GM19023 (cell line): Measurements from ENCODE around the gene SH3PXD2A.
"Not testable (repeated sequence)": the region's sequence is repeated elsewhere in the genome, so short reads cannot be mapped to it uniquely, and the experiment has no call there.

Experiments used
- ATAC-seq: cut with Tn5 transposase; IDR thresholded peaks from one replicate; pipeline ENCODE4 v1.9.1; 2021; ENCODE audit warnings: mild to moderate bottlenecking, moderate library complexity; ENCODE audit not compliant: unreplicated experiment

SH3PXD2A gene

GRCh38 chr10:103612462-103613365 is 242.7 kb downstream of the SH3PXD2A start:
- ATAC-seq, result no peak

GRCh38 chr10:103610921-103611511 is 244.4 kb downstream of the SH3PXD2A start:
- no peak for ATAC-seq

- ATAC-seq, result no peak
Measured at GRCh38 chr10:103610083-103610472, 245.3 kb downstream of the SH3PXD2A start.

- no peak for ATAC-seq
Measured at GRCh38 chr10:103609231-103610082, 245.9 kb downstream of the SH3PXD2A start.

- ATAC-seq, result not testable (repeated sequence)
Measured at GRCh38 chr10:103608056-103608455, 247.3 kb downstream of the SH3PXD2A start.

GRCh38 chr10:103607051-103607450 is 248.3 kb downstream of the SH3PXD2A start:
- ATAC-seq, result not testable (repeated sequence)

- ATAC-seq, result not testable (repeated sequence)
Measured at GRCh38 chr10:103606097-103606438, 249.3 kb downstream of the SH3PXD2A start.

GRCh38 chr10:103605359-103606096 is 249.8 kb downstream of the SH3PXD2A start:
- no peak for ATAC-seq

- no peak for ATAC-seq
Measured at GRCh38 chr10:103603382-103603781, 252.0 kb downstream of the SH3PXD2A start.

GRCh38 chr10:103602852-103603155 is 252.6 kb downstream of the SH3PXD2A start:
- ATAC-seq, result no peak

- ATAC-seq, result no peak
Measured at GRCh38 chr10:103602028-103602851, 253.1 kb downstream of the SH3PXD2A start.

- ATAC-seq, result no peak
Measured at GRCh38 chr10:103600956-103601569, 254.3 kb downstream of the SH3PXD2A start.

- ATAC-seq, result no peak
Measured at GRCh38 chr10:103600325-103600724, 255.1 kb downstream of the SH3PXD2A start.

GRCh38 chr10:103599907-103600306 is 255.5 kb downstream of the SH3PXD2A start:
- ATAC-seq, result no peak

- ATAC-seq, result no peak
Measured at GRCh38 chr10:103599211-103599610, 256.2 kb downstream of the SH3PXD2A start.

- no peak for ATAC-seq
Measured at GRCh38 chr10:103598654-103599115, 256.7 kb downstream of the SH3PXD2A start.

- ATAC-seq, result no peak
Measured at GRCh38 chr10:103597003-103597402, 258.4 kb downstream of the SH3PXD2A start.

GRCh38 chr10:103595933-103596726 is 259.2 kb downstream of the SH3PXD2A start:
- no peak for ATAC-seq
